PC-9 (cell line): Measurements from ENCODE around the gene LRP1B. TPM values are rescaled to one million over a fixed set of nuclear protein-coding genes. Genes with fewer than 3 reads are reported as not detected.

Experiments
- BruUV-seq: library from RNA; stranded (reverse); fragments of 400-500 nt; replicated peaks from 2 replicates; lab custom pipeline; 2021; lab: Mats Ljungman, UMichigan
- CTCF ChIA-PET: fragments of 300-600 bp; sonication (Branson Sonifier 250); formaldehyde crosslinking; loops from one replicate; lab custom pipeline; 2022; ENCODE audit warnings: antibody characterized with exemption; lab: Charles Lee
- POLR2A ChIA-PET: fragments of 300-600 bp; sonication (Branson Sonifier 250); formaldehyde crosslinking; loops from one replicate; lab custom pipeline; 2022; ENCODE audit warnings: antibody characterized with exemption; ENCODE audit not compliant: unreplicated experiment; lab: Charles Lee
- DNase-seq, 2 experiments: peaks; one replicate each; pipeline versions ENCODE4 v3.0.0 to v3.0.0-alpha.2; 2015 to 2022; ENCODE audit warnings: mixed read lengths in 1 of 2
- H2AFZ ChIP-seq: fragments of 200-600 bp; sonication (generic); 2 replicates; pipeline ENCODE4 v1.8.1; 2017; ENCODE audit warnings: antibody characterized with exemption
- H3F3A ChIP-seq: fragments of 200-600 bp; sonication (generic); 2 replicates; pipeline ENCODE4 v1.8.1; 2017; ENCODE audit warnings: antibody characterized with exemption, mild to moderate bottlenecking, low read depth; ENCODE audit not compliant: insufficient read depth
- H3K27ac ChIP-seq: fragments of 200-600 bp; sonication (generic); 2 replicates; pipeline ENCODE4 v1.6.1; 2016; ENCODE audit warnings: mixed run types
- H3K27me3 ChIP-seq: fragments of 200-600 bp; sonication (generic); 2 replicates; pipeline ENCODE4 v1.6.1; 2016; ENCODE audit warnings: low read depth, mixed run types; ENCODE audit not compliant: insufficient read depth
- H3K36me3 ChIP-seq: fragments of 200-600 bp; sonication (generic); 2 replicates; pipeline ENCODE4 v1.6.1; 2016; ENCODE audit warnings: low read depth, mixed run types
- H3K4me1 ChIP-seq: fragments of 200-600 bp; sonication (generic); replicated peaks from 2 replicates; pipeline ENCODE4 v1.6.1; 2016; ENCODE audit warnings: mixed run types; ENCODE audit not compliant: insufficient read depth
- H3K4me2 ChIP-seq: fragments of 200-600 bp; sonication (generic); 2 replicates; pipeline ENCODE4 v1.6.1; 2017; ENCODE audit warnings: mixed run types
- H3K4me3 ChIP-seq: fragments of 200-600 bp; sonication (generic); 2 replicates; pipeline ENCODE4 v1.6.1; 2016; ENCODE audit warnings: mixed run types
- H3K79me2 ChIP-seq: fragments of 200-600 bp; sonication (generic); 2 replicates; pipeline ENCODE4 v1.6.1; 2017; ENCODE audit warnings: low read depth, mixed run types
- H3K9me2 ChIP-seq: fragments of 200-600 bp; sonication (generic); 2 replicates; pipeline ENCODE4 v1.8.1; 2017; ENCODE audit warnings: mild to moderate bottlenecking; ENCODE audit not compliant: insufficient read depth
- H3K9me3 ChIP-seq: fragments of 200-600 bp; sonication (generic); 2 replicates; pipeline ENCODE4 v1.8.1; 2016; ENCODE audit warnings: low read depth; ENCODE audit not compliant: insufficient read depth
- H4K20me1 ChIP-seq: fragments of 200-600 bp; sonication (generic); 2 replicates; pipeline ENCODE4 v1.8.1; 2017; ENCODE audit not compliant: insufficient read depth
- CTCF ChIP-seq: fragments of 200-600 bp; sonication (generic); conservative IDR thresholded peaks from 2 replicates; pipeline ENCODE4 v1.6.1; 2017; ENCODE audit warnings: mixed run types, antibody characterized with exemption, mild to moderate bottlenecking, moderate library complexity
- EZH2 ChIP-seq: fragments of 200-600 bp; sonication (generic); IDR thresholded peaks from 2 replicates; pipeline ENCODE4 v1.8.0; 2017; ENCODE audit warnings: antibody characterized with exemption, low read depth
- intact Hi-C: fragments of 100-400 bp; cut with micrococcal nuclease; formaldehyde crosslinking; loops from one replicate; pipeline ENCODE4 v1.10.0; 2022; ENCODE audit not compliant: unreplicated experiment
- total RNA-seq: library from RNA; stranded (reverse); gene quantifications from 2 replicates; pipeline ENCODE4 v1.2.3, GENCODE V29; 2021

LRP1B gene
- total RNA-seq, 1 experiment from 2014 or later: 1.7 TPM

- Histone ChIP-seq H3F3A (no peaks in the 10 kb centered on the region), H3K36me3 (no peaks in the 10 kb centered on the region), H3K4me1 (no peaks in the 10 kb centered on the region), H3K79me2 (no peaks in the 10 kb centered on the region), H3K9me2 (no peaks in the 10 kb centered on the region), H2AFZ (no peak overlapping the region), H4K20me1 (no peaks in the 10 kb centered on the region), H3K4me2 (no peak overlapping the region), H3K27me3 (no peaks in the 10 kb centered on the region), H3K27ac (no peak overlapping the region), H3K9me3 (no peaks in the 10 kb centered on the region), H3K4me3 (no peak overlapping the region)
- intact Hi-C loops: no loop called here
- DNase-seq: no peak
- TF ChIP-seq CTCF (no peak), EZH2 (no peak)
- ChIA-PET CTCF (no interaction called here), POLR2A (no interaction called here)
- BruUV-seq: no TSS peak
These were observed 1432.2 kb downstream of the LRP1B start for GRCh38 chr2:140698636-140699035.

GRCh38 chr2:140696449-140696848 is 1434.4 kb downstream of the LRP1B start:
- CTCF ChIA-PET: no interaction called here
- intact Hi-C loops: no loop called here
- no TSS peak for BruUV-seq
- Histone ChIP-seq H3K4me1 (no peaks in the 10 kb centered on the region), H3K79me2 (no peaks in the 10 kb centered on the region), H3K27me3 (no peaks in the 10 kb centered on the region), H4K20me1 (no peaks in the 10 kb centered on the region), H2AFZ (no peak overlapping the region), H3K4me3 (no peak overlapping the region), H3K9me2 (no peaks in the 10 kb centered on the region), H3F3A (no peaks in the 10 kb centered on the region), H3K27ac (no peak overlapping the region), H3K9me3 (no peaks in the 10 kb centered on the region; the same call in 1 of the 2 replicates), H3K36me3 (no peaks in the 10 kb centered on the region), H3K4me2 (no peak overlapping the region)
- DNase-seq: no peak
- POLR2A ChIA-PET: no interaction called here
- no peak for TF ChIP-seq EZH2
- no peak for TF ChIP-seq CTCF

- Histone ChIP-seq H3K4me2 (no peak overlapping the region), H3K4me1 (no peaks in the 10 kb centered on the region), H3K9me3 (no peaks in the 10 kb centered on the region; the same call in 1 of the 2 replicates), H3K27me3 (no peaks in the 10 kb centered on the region), H4K20me1 (no peaks in the 10 kb centered on the region), H3K36me3 (no peaks in the 10 kb centered on the region), H2AFZ (no peak overlapping the region), H3K9me2 (no peaks in the 10 kb centered on the region), H3K79me2 (no peaks in the 10 kb centered on the region), H3F3A (no peaks in the 10 kb centered on the region), H3K27ac (no peak overlapping the region), H3K4me3 (no peak overlapping the region)
- TF ChIP-seq CTCF (no peak), EZH2 (no peak)
- intact Hi-C loops: no loop called here
- no peak for DNase-seq
- no TSS peak for BruUV-seq
- ChIA-PET POLR2A (no interaction called here), CTCF (no interaction called here)
These were observed 1435.7 kb downstream of the LRP1B start for GRCh38 chr2:140695155-140695554.
